Stimulated activated CD4-positive, alpha-beta T cell treated with anti-CD3 and anti-CD28 coated beads, Interleukin-15, amount 100 ng/mL, for 24 hours (primary cell): Measurements from ENCODE around the gene ZNF189.
A peak's percentile ranks its signal among the peaks of the same experiment; 100 is the strongest.

Experiments used
- DNase-seq: peaks from one replicate; pipeline ENCODE4 v3.0.0-alpha.2; 2020

ZNF189 gene

DNA sequence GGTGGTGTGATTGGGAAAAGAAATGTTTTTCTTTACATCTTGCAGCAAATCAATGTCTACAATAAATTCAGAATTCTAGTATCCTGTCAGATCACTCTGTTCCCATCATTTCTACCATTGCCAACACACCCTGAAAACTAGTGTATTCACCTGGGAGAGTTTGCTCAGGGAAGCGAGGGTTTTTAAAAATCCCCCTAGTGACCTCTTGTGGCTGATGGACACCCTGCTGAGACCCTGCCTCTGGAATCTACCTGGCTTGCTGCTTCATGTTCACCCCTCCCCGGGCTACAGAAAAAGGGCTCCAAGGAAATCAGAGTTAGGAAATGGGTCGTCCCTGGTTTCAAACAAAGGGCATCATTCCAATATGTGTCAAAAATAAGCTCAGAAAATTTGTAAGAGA is 58.4 kb downstream of the ZNF189 start:
- no peak for DNase-seq

DNA sequence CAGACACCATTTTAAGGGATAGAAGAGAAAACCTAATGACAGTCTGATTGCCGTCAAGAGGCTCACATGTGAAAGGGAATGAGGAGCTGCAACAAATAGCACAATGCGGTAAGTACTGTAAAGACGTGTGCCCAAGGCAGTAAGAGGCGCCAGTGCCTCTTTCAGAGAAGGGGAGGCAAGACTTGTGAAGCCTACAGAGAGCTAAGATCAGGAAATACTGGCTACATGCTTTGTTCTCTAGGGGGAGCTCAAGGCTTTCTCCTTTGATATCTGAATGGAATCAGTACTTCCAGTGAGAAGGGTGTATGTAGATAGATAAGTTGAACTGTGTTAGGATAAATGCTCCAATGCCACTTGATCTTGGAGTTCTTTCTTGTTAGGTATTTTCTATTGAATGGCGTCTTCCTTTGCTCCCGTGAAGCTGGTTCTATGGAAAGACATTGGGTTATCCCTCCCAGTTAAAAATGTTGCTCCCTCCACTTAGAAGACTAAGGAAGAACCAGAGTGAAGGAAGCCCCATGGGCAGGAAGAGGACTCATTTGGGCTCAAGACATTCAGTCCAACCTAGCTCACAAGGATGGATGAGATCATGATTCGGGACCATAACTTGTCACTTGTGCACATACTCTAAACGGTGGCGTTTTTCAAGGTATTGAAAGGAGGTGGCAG is 60.4 kb downstream of the ZNF189 start:
- DNase-seq = peak; percentile 9
